SK-N-SH (cell line): ENCODE data around the gene ACSL6. TPM values are rescaled to one million over a fixed set of nuclear protein-coding genes. Genes with fewer than 3 reads are reported as not detected.

Experiments used
- CTCF ChIA-PET: fragments of 300-600, 350-600 bp; formaldehyde crosslinking; extraction: SDS; loops from one replicate; lab custom pipeline; 2021; lab: Yijun Ruan, JAX
- POLR2A ChIA-PET: fragments of 350-600 bp; sonication (Branson Sonifier 250); formaldehyde crosslinking; extraction: SDS; loops from one replicate; lab custom pipeline; 2020; ENCODE audit warnings: antibody characterized with exemption, inconsistent platforms; lab: Yijun Ruan, JAX
- DNase-seq: peaks from one replicate; pipeline ENCODE4 v3.0.0; 2012
- H2AFZ ChIP-seq: fragments of 200-600 bp; sonication (generic); 2 replicates; pipeline ENCODE4 v1.8.1; 2016; ENCODE audit warnings: antibody characterized with exemption, mild to moderate bottlenecking, low read depth
- H3F3A ChIP-seq: fragments of 200-600 bp; sonication (generic); replicated peaks from 2 replicates; pipeline ENCODE3; 2016; ENCODE audit warnings: antibody characterized with exemption, mild to moderate bottlenecking; ENCODE audit not compliant: insufficient read depth
- H3K27ac ChIP-seq, 2 experiments: fragments of 200-500 bp in 1 of 2; fragments of 200-600 bp in 1 of 2; sonication (Bioruptor generic) in 1 of 2; sonication (generic), shearing (Covaris generic) in 1 of 2; 2 replicates each; pipeline versions ENCODE4 v1.5.1 to v1.6.1; 2014 to 2016; ENCODE audit warnings: low read depth in 2 of 2, inconsistent platforms in 1 of 2, low read length in 1 of 2, mild to moderate bottlenecking in 1 of 2, mixed read lengths in 1 of 2
- H3K27me3 ChIP-seq: fragments of 200-600 bp; sonication (generic), shearing (Covaris generic); 2 replicates; pipeline ENCODE4 v1.6.1; 2016; ENCODE audit warnings: mixed run types; ENCODE audit not compliant: insufficient read depth
- H3K36me3 ChIP-seq, 2 experiments: fragments of 200-500 bp in 1 of 2; fragments of 200-600 bp in 1 of 2; sonication (Bioruptor generic) in 1 of 2; sonication (generic) in 1 of 2; replicated peaks in 1 of 2; 2 replicates each; pipeline versions ENCODE3 to v1.5.1; 2014 to 2016; ENCODE audit warnings: low read length in 1 of 2, mild to moderate bottlenecking in 1 of 2; ENCODE audit not compliant: insufficient read depth in 2 of 2, control insufficient read depth in 1 of 2
- H3K4me1 ChIP-seq, 2 experiments: fragments of 200-500 bp in 1 of 2; fragments of 200-600 bp in 1 of 2; sonication (Bioruptor generic) in 1 of 2; sonication (generic), shearing (Covaris generic) in 1 of 2; 2 replicates each; pipeline versions ENCODE4 v1.5.1 to v1.6.1; 2014 to 2016; ENCODE audit warnings: low read depth in 1 of 2, low read length in 1 of 2, mixed run types in 1 of 2; ENCODE audit not compliant: insufficient read depth in 2 of 2, control insufficient read depth in 1 of 2
- H3K4me2 ChIP-seq: fragments of 200-600 bp; sonication (generic), shearing (Covaris generic); 2 replicates; pipeline ENCODE4 v1.6.1; 2017; ENCODE audit warnings: mixed run types
- H3K4me3 ChIP-seq, 2 experiments: fragments of 200-500 bp in 1 of 2; fragments of 200-600 bp in 1 of 2; sonication (Bioruptor generic) in 1 of 2; sonication (generic), shearing (Covaris generic) in 1 of 2; 2 replicates each; pipeline versions ENCODE4 v1.5.1 to v1.8.1; 2014 to 2016; ENCODE audit warnings: low read depth in 2 of 2, inconsistent platforms in 1 of 2, low read length in 1 of 2, mild to moderate bottlenecking in 1 of 2, mixed read lengths in 1 of 2, moderate library complexity in 1 of 2
- H3K79me2 ChIP-seq: fragments of 200-600 bp; sonication (generic); 2 replicates; pipeline ENCODE4 v1.8.1; 2017; ENCODE audit warnings: mild to moderate bottlenecking; ENCODE audit not compliant: insufficient read depth
- H3K9ac ChIP-seq: fragments of 200-600 bp; sonication (generic); 2 replicates; pipeline ENCODE4 v1.6.1; 2017; ENCODE audit warnings: mixed run types
- H3K9me2 ChIP-seq: fragments of 200-600 bp; sonication (generic); 2 replicates; pipeline ENCODE4 v1.6.1; 2017; ENCODE audit warnings: mixed run types
- H3K9me3 ChIP-seq: fragments of 200-600 bp; sonication (generic); 2 replicates; pipeline ENCODE4 v1.6.1; 2017; ENCODE audit warnings: mixed run types, mild to moderate bottlenecking, moderate library complexity
- H4K20me1 ChIP-seq: fragments of 200-600 bp; sonication (generic); 2 replicates; pipeline ENCODE4 v1.6.1; 2017; ENCODE audit warnings: mild to moderate bottlenecking, mixed run types; ENCODE audit not compliant: insufficient read depth
- CTCF ChIP-seq: fragments of 200-600 bp; sonication (generic); IDR thresholded peaks from 2 replicates; pipeline ENCODE4 v1.6.1; 2017; ENCODE audit warnings: antibody characterized with exemption, mild to moderate bottlenecking, moderate library complexity
- FOSL2 ChIP-seq: IDR thresholded peaks from 2 replicates; pipeline ENCODE4 v1.4.0; 2012; ENCODE audit warnings: low read depth, mild to moderate bottlenecking, moderate library complexity, borderline replicate concordance
- GATA2 ChIP-seq: sonication (generic); formaldehyde crosslinking; IDR thresholded peaks from 2 replicates; pipeline ENCODE4 v1.5.0; 2020; ENCODE audit warnings: mild to moderate bottlenecking, missing genetic modification reagents
- JUND ChIP-seq: IDR thresholded peaks from 2 replicates; pipeline ENCODE4 v1.4.0; 2012
- NFIC ChIP-seq: IDR thresholded peaks from 2 replicates; pipeline ENCODE4 v1.4.0; 2012; ENCODE audit warnings: borderline replicate concordance
- RAD21 ChIP-seq: IDR thresholded peaks from 2 replicates; pipeline ENCODE4 v1.6.1; 2012; ENCODE audit warnings: mild to moderate bottlenecking, low read length
- RCOR1 ChIP-seq: fragments of 150-350 bp; IDR thresholded peaks from 2 replicates; pipeline ENCODE4 v1.6.1; 2017; ENCODE audit warnings: antibody characterized with exemption, low read length
- REST ChIP-seq: IDR thresholded peaks from 2 replicates; pipeline ENCODE4 v1.6.1; 2012; ENCODE audit warnings: mild to moderate bottlenecking, low read depth, low read length, moderate library complexity
- SMC3 ChIP-seq: IDR thresholded peaks from 2 replicates; pipeline ENCODE4 v1.6.1; 2012; ENCODE audit warnings: low read depth, low read length, improper control_type of control experiment
- TAF1 ChIP-seq: IDR thresholded peaks from 2 replicates; pipeline ENCODE4 v1.6.1; 2012; ENCODE audit warnings: low read depth, mild to moderate bottlenecking, low read length, moderate library complexity, borderline replicate concordance
- YY1 ChIP-seq: IDR thresholded peaks from 2 replicates; pipeline ENCODE4 v1.4.0; 2012; ENCODE audit warnings: low read depth, mild to moderate bottlenecking
- WGBS: methylation state at CpG from one replicate; pipeline ENCODE4 v1.1.6; 2017; ENCODE audit warnings: low lambda C conversion rate; 5-methylcytosine and 5-hydroxymethylcytosine counted together
- polyA plus RNA-seq, 3 experiments: library from polyadenylated mRNA; depleted of rRNA; stranded (reverse); fragments of >200 nt; gene quantifications; 2 replicates each; pipeline ENCODE4 v1.2.3, GENCODE V29; 2012
- TF ChIP-seq, protein P1 (sequence below): IDR thresholded peaks from 2 replicates; pipeline ENCODE4 v1.4.0; 2012; ENCODE audit warnings: low read depth

The ACSL6 gene
- polyA plus RNA-seq, 1 of the 3 experiments (the other 2 are of a cell fraction) = 0.46 TPM

DNA sequence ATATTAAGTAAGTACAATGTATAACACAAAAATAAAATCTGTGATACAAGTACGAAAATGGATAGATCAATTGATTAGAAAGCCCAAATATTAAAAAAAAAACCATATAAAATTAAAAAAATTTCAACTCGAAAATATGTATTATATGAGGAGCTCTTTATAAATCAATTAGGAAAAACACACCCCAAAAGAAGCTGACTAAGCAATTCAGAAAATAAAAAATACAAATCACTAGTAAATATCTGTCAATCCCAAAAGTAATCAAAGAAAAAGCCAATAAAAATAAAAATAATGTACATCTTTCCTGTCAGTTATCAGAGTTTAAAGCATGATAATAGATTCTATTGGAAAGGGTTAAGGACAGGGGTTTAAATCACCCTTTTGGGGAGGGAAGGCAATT, 10.2 kb upstream of the ACSL6 start:
- no peaks in the 10 kb centered on the region for H3F3A ChIP-seq
- ChIA-PET POLR2A (no interaction called here), CTCF (interaction anchor here (2.1 kb wide), 1 partner anchor 432 kb away, joined by 6 read pairs; no protein-coding TSS in a partner anchor)
- no peak overlapping the region for H3K4me3 ChIP-seq
- DNase-seq = no peak
- no peaks in the 10 kb centered on the region for H3K9me2 ChIP-seq
- peaks cover 0 to 2% of the 10 kb centered on the region in 2 experiments; a peak in 1 of 4 replicates for H3K4me1 ChIP-seq
- no peak overlapping the region for H2AFZ ChIP-seq
- no peaks in the 10 kb centered on the region for H4K20me1 ChIP-seq
- H3K36me3 ChIP-seq = no peaks in the 10 kb centered on the region
- no peaks in the 10 kb centered on the region for H3K79me2 ChIP-seq
- H3K4me2 ChIP-seq = no peak overlapping the region
- TF ChIP-seq JUND (no peak), GATA2 (CRISPR knock-in tag) (no peak), SMC3 (no peak), RCOR1 (no peak), FOSL2 (no peak), NFIC (no peak), CTCF (no peak)
- TF ChIP-seq, protein P1, sequence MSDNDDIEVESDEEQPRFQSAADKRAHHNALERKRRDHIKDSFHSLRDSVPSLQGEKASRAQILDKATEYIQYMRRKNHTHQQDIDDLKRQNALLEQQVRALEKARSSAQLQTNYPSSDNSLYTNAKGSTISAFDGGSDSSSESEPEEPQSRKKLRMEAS = no peak
- H3K9me3 ChIP-seq = no peaks in the 10 kb centered on the region
- H3K27me3 ChIP-seq = no peaks in the 10 kb centered on the region; the same call in 1 of the 2 replicates
- no peak overlapping the region for H3K9ac ChIP-seq
- no peak overlapping the region for H3K27ac ChIP-seq
- 9% methylated on average over 2 of the region's 2 CpGs for WGBS

- Histone ChIP-seq H3K9ac (no peak overlapping the region), H3K27ac (no peak overlapping the region), H3K79me2 (no peaks in the 10 kb centered on the region), H4K20me1 (no peaks in the 10 kb centered on the region), H3K36me3 (no peaks in the 10 kb centered on the region), H2AFZ (no peak overlapping the region), H3F3A (no peaks in the 10 kb centered on the region), H3K9me2 (no peaks in the 10 kb centered on the region), H3K4me3 (no peak overlapping the region), H3K4me2 (no peak overlapping the region), H3K4me1 (peaks cover 0 to 2% of the 10 kb centered on the region in 2 experiments; a peak in 1 of 4 replicates), H3K9me3 (no peaks in the 10 kb centered on the region), H3K27me3 (no peaks in the 10 kb centered on the region; the same call in 1 of the 2 replicates)
- TF ChIP-seq YY1 (no peak), RAD21 (no peak), TAF1 (no peak), REST (no peak), RCOR1 (no peak)
- no peak for DNase-seq
- ChIA-PET POLR2A (no interaction called here), CTCF (interaction anchor here (1.4 to 2.1 kb wide), 2 partner anchors 42 to 431 kb away, joined by 4 to 6 read pairs; no protein-coding TSS in a partner anchor)
- 52% methylated on average over 6 of the region's 6 CpGs for WGBS
These were observed 9.3 kb upstream of the ACSL6 start for GRCh38 chr5:132020568-132021339.
